Fibroblast of skin of right biceps (primary cell): ENCODE measurements around the gene TRMT10A.
A peak's percentile ranks its signal among the peaks of the same experiment; 100 is the strongest.

Experiments used
- DNase-seq: peaks from one replicate; pipeline ENCODE4 v3.0.0-alpha.2; 2013

Gene TRMT10A

GRCh38 chr4:99563310-99564186 is at the start of gene TRMT10A:
Gene TRMT10A, minus strand, starts transcription at chr4:99564039. Its CDS starts 4,701 bp downstream, at chr4:99559338.
- DNase-seq, result peak; percentile 98

- DNase-seq, result no peak
Measured at GRCh38 chr4:99612704-99613103, 48.9 kb upstream of the TRMT10A start.

- DNase-seq, result no peak
Measured at GRCh38 chr4:99612281-99612680, 48.4 kb upstream of the TRMT10A start.

GRCh38 chr4:99610605-99611175 is 46.9 kb upstream of the TRMT10A start:
- DNase-seq, result no peak

GRCh38 chr4:99608417-99608816 is 44.6 kb upstream of the TRMT10A start:
- no peak for DNase-seq

- DNase-seq, result no peak
Measured at GRCh38 chr4:99606716-99607115, 42.9 kb upstream of the TRMT10A start.

- no peak for DNase-seq
Measured at GRCh38 chr4:99594818-99595217, 31.0 kb upstream of the TRMT10A start.

- no peak for DNase-seq
Measured at GRCh38 chr4:99593781-99594641, 30.2 kb upstream of the TRMT10A start.

- DNase-seq, result no peak
Measured at GRCh38 chr4:99591757-99592156, 27.9 kb upstream of the TRMT10A start.

- no peak for DNase-seq
Measured at GRCh38 chr4:99587803-99588202, 24.0 kb upstream of the TRMT10A start.

- no peak for DNase-seq
Measured at GRCh38 chr4:99587309-99587708, 23.5 kb upstream of the TRMT10A start.

GRCh38 chr4:99586797-99587196 is 23.0 kb upstream of the TRMT10A start:
- DNase-seq, result no peak

- DNase-seq, result no peak
Measured at GRCh38 chr4:99586322-99586721, 22.5 kb upstream of the TRMT10A start.

GRCh38 chr4:99585516-99585915 is 21.7 kb upstream of the TRMT10A start:
- DNase-seq, result no peak

- no peak for DNase-seq
Measured at GRCh38 chr4:99578714-99579113, 14.9 kb upstream of the TRMT10A start.

GRCh38 chr4:99574530-99575324 is 10.9 kb upstream of the TRMT10A start, which contains the start of gene MTTP:
Gene MTTP, plus strand, starts transcription at chr4:99574824. Its CDS starts 86 bp downstream, at chr4:99574910.
- no peak for DNase-seq

- no peak for DNase-seq
Measured at GRCh38 chr4:99573735-99574368, 10.0 kb upstream of the TRMT10A start.

- DNase-seq, result no peak
Measured at GRCh38 chr4:99572527-99573240, 8.8 kb upstream of the TRMT10A start.

GRCh38 chr4:99571883-99572282 is 8.0 kb upstream of the TRMT10A start:
- DNase-seq, result no peak

GRCh38 chr4:99564921-99565320 is 1.1 kb upstream of the TRMT10A start:
- no peak for DNase-seq

- DNase-seq, result no peak
Measured at GRCh38 chr4:99552872-99553271, 11.0 kb downstream of the TRMT10A start.
